T-helper 2 cell (primary cell): ENCODE data around the gene RSU1.
"Not testable (repeated sequence)": the region's sequence is repeated elsewhere in the genome, so short reads cannot be mapped to it uniquely, and the experiment has no call there.

Experiments
- DNase-seq, 5 experiments: peaks; one replicate each; pipeline versions ENCODE4 v3.0.0 to v3.0.0-alpha.2; 2012 to 2022

RSU1 gene

DNA sequence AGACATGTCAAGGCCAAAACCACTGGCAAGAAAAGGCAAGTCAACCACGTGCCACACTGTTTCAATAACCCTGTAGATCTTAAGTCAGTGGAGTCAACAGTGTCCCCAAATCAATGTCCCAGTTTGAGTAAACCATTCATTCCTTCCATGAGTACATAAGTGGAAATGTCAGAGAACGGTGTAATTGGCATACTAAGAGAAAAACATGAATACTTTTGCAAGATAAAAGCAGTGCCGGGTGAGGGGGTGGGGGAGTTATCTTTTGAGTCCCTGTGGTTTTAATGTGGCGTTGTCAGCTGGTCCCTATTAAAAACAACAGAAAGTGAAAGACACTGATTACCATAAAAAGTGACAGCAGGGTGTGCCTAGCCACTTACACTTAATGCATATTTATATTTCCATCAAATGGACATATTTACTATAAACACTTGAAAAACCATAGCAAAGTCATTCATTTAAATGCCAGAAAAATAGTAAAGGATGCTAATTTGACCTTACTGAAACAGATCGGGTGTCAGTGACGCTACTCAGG is 37.8 kb downstream of the RSU1 start:
- peak in 4 of 5 experiments; percentile 10 to 81 (median 45) for DNase-seq

DNA sequence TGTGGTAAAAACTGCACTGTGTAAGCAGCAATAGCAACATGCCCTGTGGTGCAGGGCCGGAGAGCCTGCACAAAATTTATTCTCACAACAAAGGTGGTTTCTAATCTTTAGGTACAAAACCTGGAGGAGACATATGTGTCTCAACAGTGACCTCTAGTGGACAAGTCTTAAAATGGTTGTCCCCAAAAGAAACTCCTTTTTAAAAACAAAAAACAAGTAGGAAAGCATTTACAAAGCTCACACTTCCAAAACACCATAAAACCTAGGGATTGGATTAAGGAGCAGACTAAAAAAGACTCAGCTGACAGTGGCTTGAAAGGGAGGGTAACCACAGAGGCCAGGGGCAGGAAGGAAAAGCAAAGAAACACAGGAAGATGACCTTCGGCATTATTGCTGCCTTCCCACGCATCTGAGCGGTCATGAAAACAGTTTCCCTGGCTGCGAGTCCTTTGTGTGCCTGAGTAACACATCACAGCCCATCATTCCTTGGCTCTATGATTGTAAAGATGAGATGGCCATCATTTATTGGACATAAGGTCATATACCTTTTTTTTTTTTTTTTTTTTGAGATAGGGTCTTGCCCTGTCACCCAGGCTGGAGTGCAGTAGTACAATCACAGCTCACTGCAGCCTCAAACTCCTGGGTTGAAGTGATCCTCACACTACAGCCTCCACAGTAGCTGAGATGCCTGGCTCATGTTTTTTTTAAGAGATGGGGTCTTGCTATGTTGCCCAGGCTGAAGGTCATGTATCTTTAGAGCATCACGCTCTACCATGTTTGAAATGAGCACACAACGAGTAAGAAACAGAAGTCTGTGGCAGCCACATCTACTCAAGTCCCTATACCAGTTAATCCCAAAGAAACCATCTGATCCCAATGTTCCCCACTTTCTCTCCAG is 39.5 kb downstream of the RSU1 start:
- peak in 2 of 5 experiments; percentile 36 to 74 for DNase-seq

DNA sequence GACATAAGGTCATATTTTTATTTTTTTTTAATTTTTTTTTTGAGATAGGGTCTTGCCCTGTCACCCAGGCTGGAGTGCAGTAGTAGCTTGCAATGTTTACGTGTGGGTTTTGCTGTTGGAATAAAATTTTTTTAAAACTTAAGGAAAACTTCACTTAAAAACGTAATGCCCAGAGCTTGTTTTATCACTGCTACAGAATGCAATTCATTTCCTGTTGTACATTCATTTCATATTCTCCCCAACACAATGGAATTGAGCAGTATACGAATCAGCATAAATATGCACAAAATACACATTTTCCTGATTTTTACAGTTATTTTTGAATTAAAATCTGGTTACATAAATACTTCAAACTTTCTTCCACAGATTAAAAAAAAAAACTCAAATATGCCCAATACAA is 40.3 kb downstream of the RSU1 start:
- DNase-seq, result no peak

DNA sequence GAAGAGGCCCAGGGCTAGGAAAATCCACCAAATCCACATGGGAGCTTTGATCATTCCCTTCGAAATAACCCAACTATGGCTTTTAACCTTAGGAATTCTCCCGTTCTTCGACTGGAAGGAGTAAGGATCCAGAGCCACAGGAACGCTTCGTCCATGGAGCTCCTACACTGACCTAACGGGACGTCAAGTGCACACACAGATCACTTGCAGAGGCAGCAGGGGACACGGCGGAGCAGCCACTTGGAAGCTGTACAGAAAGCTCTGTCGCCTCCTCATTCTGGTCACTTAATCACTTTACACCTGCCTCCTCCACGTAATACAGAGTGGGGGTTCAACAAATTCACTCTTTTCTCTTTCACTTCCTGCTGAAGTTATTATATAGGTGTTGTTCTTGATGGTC is 43.9 kb downstream of the RSU1 start:
- DNase-seq, result no peak

DNA sequence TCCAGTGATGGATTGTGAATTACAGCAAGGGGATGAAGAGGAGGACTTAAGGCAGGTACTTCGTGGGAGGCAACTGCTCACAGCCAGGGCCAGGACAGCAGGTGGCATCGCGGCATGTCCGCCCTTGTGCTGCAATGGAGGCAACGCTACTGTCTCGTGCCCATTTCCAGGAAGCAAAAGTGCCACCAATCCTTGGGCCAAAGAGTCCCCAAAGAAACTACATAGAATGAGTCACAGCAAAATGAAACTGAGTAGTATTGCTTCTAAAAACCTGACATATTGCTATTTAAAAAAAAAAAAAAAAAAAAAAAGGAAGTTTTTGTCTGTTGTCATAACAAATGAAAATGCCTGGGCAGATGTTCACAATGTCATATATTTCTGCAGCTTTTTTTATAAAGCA is 46.6 kb downstream of the RSU1 start:
- DNase-seq, result no peak

DNA sequence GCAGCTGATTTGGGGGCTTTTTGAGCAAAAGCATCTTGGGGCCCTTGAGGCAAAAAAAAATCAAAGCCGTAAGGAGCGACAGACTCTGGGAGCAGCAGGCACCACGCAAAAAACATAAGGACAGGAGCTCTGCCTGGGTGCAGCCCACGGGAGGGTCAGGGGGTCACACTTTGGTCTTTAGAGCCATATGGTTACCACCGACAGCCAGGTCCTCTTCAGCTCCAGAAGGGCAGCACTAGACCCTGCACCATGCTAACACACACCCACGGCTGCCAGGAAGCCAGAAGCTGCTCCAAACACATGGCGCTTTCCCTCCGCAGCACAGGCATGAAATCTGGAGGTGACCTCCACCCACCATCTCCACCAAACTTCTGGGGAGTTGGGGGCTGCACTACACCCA is 47.1 kb downstream of the RSU1 start:
- DNase-seq, result no peak

DNA sequence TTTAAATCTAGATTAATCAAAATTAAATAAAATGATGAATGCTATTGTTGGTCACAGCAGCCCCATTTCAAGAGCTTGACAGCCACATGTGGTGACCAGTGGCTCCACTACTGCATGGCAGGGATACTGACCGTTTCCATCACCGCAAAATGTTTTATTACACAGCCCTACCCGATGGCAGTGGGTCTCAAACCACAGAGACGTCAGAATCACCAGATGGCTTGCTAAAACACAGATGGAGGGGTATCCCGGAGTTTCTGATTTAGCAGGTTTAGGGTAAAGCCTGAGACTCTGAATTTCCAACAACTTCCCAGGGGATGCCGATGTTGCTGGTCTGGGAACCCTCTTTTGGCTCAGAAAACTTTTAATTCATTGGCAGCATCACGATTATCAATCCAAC is 47.9 kb downstream of the RSU1 start:
- no peak for DNase-seq

DNA sequence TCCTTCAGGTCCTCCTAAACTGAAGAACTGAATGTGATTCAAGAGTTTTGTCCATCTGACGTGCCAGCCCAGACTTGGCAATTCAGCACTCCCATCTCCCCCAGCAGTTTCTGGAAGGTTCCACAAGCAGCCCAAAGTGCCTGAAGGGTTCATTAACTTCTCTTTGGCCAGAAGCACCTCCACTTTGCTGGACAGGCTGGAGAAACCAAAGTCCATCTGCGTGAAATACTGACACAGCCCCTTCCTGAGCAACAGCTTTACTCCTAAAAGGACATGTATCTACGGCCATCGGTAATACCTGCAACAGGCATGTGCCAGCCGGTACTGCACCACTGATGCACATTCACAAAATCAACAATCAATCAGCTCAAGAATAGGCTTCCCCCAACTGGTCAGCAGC is 48.5 kb downstream of the RSU1 start:
- no peak for DNase-seq

DNA sequence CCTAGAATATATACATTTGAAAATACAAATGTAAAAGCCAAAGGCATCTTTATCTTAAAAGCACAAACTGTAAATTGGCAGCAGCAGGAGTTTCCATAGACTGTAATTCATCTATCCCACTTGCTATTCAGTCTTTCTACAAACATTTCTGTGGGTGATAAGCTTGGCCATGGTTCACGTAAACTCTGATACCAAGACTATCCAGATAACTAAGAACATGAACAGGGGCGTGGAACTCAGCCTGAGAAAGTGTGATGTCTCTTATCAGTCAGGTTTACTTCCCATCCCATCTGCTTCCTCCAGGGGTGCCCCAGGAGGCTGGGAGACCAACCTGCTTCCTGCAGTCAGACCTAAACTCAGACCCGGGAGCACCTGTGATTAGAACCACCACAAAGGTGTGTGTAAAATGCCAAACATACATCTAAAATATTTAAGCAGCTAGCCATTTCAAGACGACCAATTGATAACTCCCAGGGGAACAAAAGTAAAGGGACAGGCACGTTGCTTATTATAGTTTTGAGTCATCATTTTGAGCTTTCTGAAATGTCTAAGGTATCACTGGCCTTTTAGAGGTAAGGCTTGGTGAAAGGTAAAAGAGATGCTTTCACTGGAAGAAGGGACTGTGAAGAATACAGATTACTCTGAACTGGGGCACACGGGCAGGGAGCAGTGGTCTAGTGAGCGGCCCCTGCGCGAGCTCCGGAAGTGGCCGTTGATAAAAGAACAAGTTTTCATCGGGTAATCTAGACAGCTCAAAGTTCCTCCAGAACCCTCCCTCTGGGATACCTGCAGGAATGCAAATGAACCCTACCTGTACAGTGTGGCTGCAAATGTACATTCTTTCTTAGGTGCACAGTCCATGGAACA is 51.5 kb downstream of the RSU1 start:
- no peak for DNase-seq

DNA sequence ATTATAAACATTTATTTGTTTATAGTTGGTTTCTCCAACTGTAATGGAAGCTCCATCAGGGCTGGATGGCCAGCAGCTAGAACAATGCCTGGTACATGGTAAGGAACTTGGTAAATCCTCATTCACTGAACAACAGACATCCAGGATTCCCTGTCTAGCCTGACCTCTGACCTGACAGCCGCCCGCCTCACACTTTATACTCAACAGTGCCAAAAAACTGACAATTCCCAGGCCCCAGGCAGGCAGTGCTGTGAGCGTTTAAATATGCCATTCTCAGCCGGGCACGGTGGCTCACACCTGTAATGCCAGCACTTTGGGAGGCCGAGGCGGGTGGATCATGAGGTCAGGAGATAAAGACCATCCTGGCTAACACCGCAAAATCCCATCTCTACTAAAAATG is 55.9 kb downstream of the RSU1 start:
- no peak for DNase-seq

DNA sequence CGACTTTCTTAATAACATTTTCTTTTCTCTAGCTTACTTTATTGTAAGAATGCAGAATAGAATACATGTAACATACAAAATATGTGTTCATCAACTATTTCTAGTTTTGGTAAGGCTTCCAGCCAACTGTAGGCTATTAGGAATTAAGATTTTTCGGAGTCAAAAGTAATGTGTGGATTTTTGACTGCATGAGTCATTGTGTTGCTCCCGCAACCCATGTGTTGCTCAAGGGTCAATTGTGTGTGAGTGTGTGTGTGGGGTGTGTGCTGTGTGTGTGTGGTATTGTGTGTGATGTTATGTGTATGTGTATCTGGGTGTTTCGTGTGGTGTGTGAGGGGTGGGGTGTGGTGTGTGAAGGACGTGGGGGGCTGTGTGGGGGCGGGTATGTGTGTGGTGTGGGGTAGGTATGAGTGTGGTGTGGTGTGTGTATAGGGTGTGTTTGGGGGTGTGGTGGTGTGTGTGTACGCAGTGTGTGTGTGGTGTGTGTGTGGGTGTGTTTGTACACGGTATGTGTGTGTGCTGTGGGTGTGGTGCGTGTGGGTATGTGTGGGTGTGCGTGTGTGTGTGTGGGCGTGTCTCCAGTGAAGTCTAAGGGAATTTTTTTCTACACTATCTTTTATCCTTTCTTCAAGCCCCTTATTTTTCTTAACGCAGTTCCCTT is 60.5 kb downstream of the RSU1 start:
- DNase-seq, result peak in 1 of 5 experiments; percentile 12

DNA sequence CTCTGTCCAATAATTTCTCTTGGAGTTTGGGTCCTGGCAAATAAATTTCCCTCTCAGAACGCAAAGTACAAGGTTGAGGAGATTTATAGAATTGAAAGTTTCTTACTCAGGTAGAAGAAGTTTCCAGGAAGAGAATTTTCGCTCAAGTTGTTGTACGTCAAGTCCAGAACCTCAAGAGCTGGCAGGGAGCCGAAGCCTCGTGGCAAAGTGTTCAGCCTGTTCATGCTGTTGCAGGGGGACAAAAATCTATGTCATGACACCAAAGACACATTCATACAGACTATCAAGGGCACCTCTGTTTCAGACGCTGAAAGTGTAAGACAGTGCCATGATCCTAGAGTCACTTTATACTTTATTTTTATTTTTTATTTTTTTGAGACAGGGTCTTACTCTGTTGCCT is 62.5 kb downstream of the RSU1 start:
- no peak for DNase-seq

DNA sequence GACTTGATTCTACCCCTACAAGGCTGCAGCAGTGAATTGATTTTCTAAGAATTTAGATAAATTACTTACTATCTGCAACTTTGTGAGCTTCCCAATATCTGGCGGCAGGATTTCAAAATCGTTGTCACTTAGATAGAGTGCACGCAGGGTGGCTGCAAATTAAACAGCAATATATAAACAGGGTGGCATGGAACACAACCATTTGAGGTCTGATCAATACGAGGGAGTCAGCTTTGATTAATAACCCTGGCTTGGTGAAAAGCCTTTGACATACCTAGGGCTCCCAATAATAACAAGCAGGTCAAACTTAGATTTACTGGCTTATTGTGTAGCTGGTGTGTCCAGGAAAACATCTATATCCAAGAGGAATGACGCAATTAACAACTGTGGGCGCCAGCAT is 64.4 kb downstream of the RSU1 start:
- DNase-seq, result not testable (repeated sequence)

DNA sequence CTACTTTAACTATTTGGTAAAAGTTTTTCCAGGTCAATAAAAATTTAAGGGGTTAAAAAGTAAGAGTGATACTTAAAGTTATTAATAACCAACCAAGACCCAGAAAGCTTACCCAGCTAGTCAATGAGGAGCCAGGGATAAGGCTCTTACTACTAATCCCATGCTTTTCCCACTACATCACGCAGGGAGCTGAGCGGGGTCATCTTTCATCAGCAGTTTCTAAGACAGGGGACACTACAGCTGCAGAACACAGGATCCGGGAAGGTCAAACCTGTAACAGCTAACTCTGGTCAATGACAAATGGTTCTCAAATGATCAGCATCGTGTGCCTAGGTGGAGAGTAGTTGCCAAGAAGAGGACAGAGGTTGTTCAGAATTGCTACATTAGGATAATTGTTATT is 65.1 kb downstream of the RSU1 start:
- no peak for DNase-seq

DNA sequence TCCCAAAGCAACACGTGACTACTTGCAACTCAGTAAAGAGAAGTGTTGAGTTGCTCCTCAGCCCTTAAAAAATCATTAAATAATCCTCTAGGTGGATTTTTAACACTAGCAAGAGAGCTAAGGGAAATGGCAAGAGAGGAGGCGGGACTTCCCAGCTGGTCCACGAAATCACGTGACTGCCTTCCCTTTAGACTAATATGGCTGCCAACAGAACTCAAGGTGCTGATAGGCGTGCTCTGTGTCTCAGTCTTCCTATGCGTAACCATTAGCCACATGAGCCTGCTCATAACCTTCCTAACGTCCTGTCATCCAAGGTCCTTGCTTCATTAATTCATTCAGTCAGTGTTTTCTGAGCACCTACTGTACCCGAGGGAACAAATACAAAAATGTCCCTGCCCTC is 66.0 kb downstream of the RSU1 start:
- DNase-seq, result no peak

DNA sequence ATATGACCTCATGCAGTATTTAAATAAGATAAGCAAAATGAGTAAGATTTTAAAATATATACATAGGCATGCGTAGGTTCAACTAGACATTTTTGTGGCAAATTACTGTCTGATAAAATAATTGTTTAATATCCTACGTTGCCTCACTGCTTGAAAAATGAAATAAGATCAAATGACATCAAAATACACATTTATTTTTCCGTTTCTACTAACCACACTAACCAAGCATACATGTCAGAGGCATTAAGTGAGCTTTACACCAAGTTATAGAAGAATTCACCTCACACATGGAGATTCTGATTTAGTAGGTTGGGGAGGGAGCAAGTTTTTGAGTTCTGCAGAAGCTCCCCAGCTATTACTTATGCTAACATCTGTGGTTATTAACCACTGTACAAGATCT is 66.8 kb downstream of the RSU1 start:
- DNase-seq, result no peak

DNA sequence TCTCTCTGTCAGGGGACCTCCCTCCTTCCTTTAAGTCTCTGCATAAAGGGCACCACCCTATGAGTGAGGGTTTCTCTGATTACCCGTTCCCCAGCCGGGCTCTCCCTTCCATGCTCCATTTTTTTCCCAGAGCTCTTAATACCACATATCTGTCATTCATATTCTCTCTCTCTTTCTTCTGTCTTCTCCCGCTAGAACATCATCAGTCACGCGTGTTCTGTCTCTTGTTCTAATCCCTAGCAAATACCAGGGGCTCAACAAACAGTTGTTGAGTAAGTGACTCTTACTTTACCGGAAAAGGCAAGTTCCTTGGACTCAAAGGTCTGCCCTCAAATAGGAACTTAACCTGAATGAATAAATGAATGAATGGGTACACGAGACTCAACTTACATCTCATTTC is 68.5 kb downstream of the RSU1 start:
- DNase-seq, result no peak

DNA sequence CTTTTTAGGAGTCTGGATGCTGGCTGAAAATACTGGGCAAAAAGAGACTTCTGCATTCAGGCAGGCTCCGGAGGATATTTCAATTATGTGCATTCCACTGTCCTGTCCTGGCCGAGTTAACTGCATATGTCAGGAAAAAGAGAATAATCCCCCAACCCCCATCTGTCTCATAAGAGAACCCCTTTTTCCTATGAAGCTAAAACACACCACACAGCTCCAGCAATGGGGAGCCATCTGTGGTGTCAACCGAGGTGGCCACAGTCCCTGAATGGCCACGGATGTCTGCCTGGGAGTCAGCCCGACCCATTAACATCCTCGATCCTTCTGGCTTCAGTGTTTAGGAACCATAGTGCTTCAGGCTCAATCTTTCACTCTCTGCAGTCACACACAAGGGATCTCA is 70.4 kb downstream of the RSU1 start:
- no peak for DNase-seq

DNA sequence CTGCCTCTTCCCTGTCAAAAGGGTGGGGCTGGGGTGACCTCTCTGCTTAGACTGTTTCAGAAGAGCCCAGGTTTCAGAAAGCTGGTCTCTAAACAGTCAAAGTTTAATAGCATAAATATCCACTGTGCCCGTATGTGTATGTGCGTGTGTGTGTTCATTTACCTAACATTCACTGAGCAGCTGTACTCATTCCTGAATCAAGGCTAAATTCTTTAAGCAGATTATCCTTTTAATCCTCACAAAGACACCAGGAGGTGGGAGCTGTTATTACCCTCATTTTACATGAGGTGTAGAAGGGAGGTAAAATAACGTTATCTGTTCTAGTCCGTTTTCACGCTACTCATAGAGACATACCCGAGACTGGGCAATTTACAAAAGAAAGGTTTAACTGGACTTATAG is 72.2 kb downstream of the RSU1 start:
- DNase-seq, result no peak

DNA sequence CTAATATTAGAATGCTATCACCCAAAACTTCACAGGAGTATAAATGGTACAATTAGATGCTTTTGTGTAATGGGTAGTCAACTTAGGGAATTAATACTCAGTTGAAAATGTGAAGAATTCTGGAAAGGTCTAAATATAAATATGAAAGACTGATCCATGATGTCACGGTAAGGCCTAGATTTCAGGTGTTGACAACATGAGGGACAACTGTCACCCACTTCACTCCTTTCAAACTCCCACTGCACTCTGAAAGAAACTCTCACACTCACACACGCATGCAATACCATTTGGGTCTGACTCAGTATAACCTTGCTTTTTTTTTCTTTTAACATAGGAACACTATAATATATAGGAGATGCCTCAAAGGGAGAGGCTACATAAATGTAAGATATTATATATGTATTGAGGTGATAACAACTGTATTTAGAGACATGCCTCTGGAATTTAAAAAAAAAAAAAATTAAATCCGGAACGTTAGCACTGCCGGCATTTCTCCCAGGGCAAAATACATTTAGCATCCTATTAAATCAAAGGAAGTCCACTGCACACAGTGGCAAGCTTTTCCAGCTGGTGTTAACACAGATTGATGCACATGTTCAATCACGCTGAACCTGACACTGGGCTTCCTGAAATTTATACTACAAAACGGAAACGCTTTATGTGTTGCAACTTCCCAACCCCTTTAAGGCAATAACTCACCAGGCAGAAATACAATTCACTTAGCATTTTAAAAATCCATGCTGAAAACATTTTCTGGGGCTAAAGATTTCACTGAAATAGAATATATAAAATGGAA is 74.9 kb downstream of the RSU1 start:
- DNase-seq, result no peak

DNA sequence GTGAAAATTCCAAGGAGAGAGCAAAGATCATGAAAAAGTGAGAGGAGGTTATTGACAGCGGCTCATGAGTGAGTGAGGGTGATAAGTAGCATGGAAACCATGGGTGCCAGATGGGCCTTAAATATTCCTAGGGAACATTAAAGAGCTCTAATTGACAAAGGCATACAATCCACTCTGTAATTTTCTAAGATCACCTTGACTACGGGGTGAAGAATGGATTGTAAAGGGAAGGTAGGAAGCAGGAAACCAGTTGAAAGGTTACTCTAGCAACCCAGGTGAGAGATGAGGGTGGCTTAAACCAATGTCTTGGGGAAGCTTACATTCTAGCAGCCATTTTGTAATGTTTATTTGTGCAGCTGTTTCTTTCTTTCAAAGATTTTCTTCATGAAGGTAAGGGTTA is 75.7 kb downstream of the RSU1 start:
- no peak for DNase-seq

DNA sequence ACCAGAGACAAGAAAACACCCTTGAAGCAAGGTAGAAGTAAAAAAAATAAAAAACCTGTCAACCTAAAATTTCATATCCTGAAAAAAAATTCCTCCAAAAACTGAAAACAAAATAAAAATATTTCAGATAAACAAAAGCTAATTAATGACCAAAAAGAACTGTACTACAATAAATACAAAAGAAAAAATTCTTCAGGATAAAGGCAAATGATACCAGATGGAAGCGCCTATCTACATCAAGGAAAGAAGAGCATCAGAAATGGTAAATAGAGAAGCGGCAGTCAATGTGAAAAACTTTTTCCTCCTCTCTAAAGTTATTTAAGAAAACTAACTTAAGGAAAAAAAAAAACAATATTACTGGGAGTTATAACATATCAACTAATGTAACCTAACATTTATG is 79.8 kb downstream of the RSU1 start:
- DNase-seq, result no peak
